Common myeloid progenitor, CD34-positive (primary cell): ENCODE data around the gene AFF1.

ENCODE experiments used
- CTCF ChIA-PET: fragments of 350-600 bp; sonication (Branson Sonifier 250); formaldehyde crosslinking; loops from one replicate; lab custom pipeline; 2021; ENCODE audit warnings: antibody characterized with exemption; lab: Charles Lee
- POLR2A ChIA-PET: fragments of 350-600 bp; sonication (Branson Sonifier 250); formaldehyde crosslinking; loops from one replicate; lab custom pipeline; 2021; ENCODE audit warnings: antibody characterized with exemption; lab: Charles Lee
- DNase-seq, 3 donors: peaks; one replicate each; pipeline versions ENCODE4 v3.0.0 to v3.0.0-alpha.2; 2013
- H3K27ac ChIP-seq, 2 experiments: 1 replicate in 1 of 2; 2 replicates in 1 of 2; pipeline ENCODE4 v1.7.0; 2013; ENCODE audit warnings: inconsistent platforms in 2 of 2, low read length in 2 of 2, mild to moderate bottlenecking in 2 of 2, low read depth in 1 of 2, moderate library complexity in 1 of 2; ENCODE audit not compliant: severe bottlenecking in 2 of 2, insufficient read depth in 1 of 2, poor library complexity in 1 of 2
- H3K27me3 ChIP-seq, 5 experiments: replicated peaks in 2 of 5; 1 replicate in 3 of 5; 2 replicates in 2 of 5; pipeline versions ENCODE4 v1.6.1 to v1.7.0; 2013; ENCODE audit warnings: low read length in 4 of 5, mild to moderate bottlenecking in 2 of 5, moderate library complexity in 2 of 5, inconsistent platforms in 1 of 5; ENCODE audit not compliant: insufficient read depth in 5 of 5, control insufficient read depth in 4 of 5
- H3K36me3 ChIP-seq, 4 experiments: 1 replicate in 2 of 4; 2 replicates in 2 of 4; pipeline versions ENCODE4 v1.6.1 to v1.7.0; 2013; ENCODE audit warnings: low read length in 3 of 4, control low read depth in 1 of 4, mild to moderate bottlenecking in 1 of 4; ENCODE audit not compliant: control insufficient read depth in 4 of 4, insufficient read depth in 4 of 4
- H3K4me1 ChIP-seq, 4 experiments: 1 replicate in 3 of 4; 2 replicates in 1 of 4; pipeline versions ENCODE4 v1.6.1 to v1.7.1; 2013; ENCODE audit warnings: low read length in 3 of 4, mild to moderate bottlenecking in 3 of 4, control low read depth in 1 of 4, inconsistent platforms in 1 of 4, moderate library complexity in 1 of 4; ENCODE audit not compliant: control insufficient read depth in 4 of 4, insufficient read depth in 4 of 4; ENCODE audit errors: control extremely low read depth in 1 of 4
- H3K4me3 ChIP-seq, 7 experiments: 1 replicate in 4 of 7; 2 replicates in 3 of 7; pipeline versions ENCODE4 v1.5.1 to v1.7.0; 2013; ENCODE audit warnings: mild to moderate bottlenecking in 7 of 7, low read length in 6 of 7, moderate library complexity in 6 of 7, inconsistent platforms in 2 of 7, low read depth in 2 of 7, control low read depth in 1 of 7; ENCODE audit not compliant: insufficient read depth in 4 of 7, control insufficient read depth in 1 of 7; ENCODE audit errors: extremely low read depth in 1 of 7
- H3K9me3 ChIP-seq, 5 experiments: 1 replicate in 4 of 5; 2 replicates in 1 of 5; pipeline versions ENCODE4 v1.6.1 to v1.7.1; 2013; ENCODE audit warnings: low read length in 4 of 5, mild to moderate bottlenecking in 2 of 5, inconsistent platforms in 1 of 5, low read depth in 1 of 5, moderate library complexity in 1 of 5; ENCODE audit not compliant: control insufficient read depth in 4 of 5, insufficient read depth in 2 of 5; ENCODE audit errors: control extremely low read depth in 1 of 5
- WGBS: methylation state at CpG from one replicate; pipeline ENCODE4 v1.1.5; 2013; ENCODE audit not compliant: insufficient coverage; 5-methylcytosine and 5-hydroxymethylcytosine counted together

Gene AFF1

GRCh38 chr4:87174672-87175071 is 239.9 kb downstream of the AFF1 start:
- Histone ChIP-seq H3K4me3 (no peak overlapping the region), H3K4me1 (no peaks in the 10 kb centered on the region), H3K27me3 (no peaks in the 10 kb centered on the region), H3K27ac (no peak overlapping the region), H3K36me3 (peaks cover 5 to 14% (median 8%) of the 10 kb centered on the region in 4 experiments), H3K9me3 (no peaks in the 10 kb centered on the region)
- POLR2A ChIA-PET: no interaction called here
- WGBS: no CpG with 5 or more reads among the region's 2 CpGs
- no peak for DNase-seq
- CTCF ChIA-PET: interaction anchor here (1.3 to 2.4 kb wide), 2 partner anchors 13 to 45 kb away, joined by 5 to 6 read pairs; no protein-coding TSS in a partner anchor

GRCh38 chr4:87179751-87180150 is 244.9 kb downstream of the AFF1 start:
- ChIA-PET CTCF (no interaction called here), POLR2A (no interaction called here)
- peaks cover 2 to 7% (median 5%) of the 10 kb centered on the region in 4 experiments for H3K36me3 ChIP-seq
- DNase-seq: no peak
- no peaks in the 10 kb centered on the region for H3K9me3 ChIP-seq
- H3K27me3 ChIP-seq: no peaks in the 10 kb centered on the region
- H3K4me1 ChIP-seq: no peaks in the 10 kb centered on the region
- 75% methylated on average over 1 of the region's 1 CpG for WGBS
- no peak overlapping the region for H3K4me3 ChIP-seq
- no peak overlapping the region for H3K27ac ChIP-seq

GRCh38 chr4:87180767-87181166 is 246.0 kb downstream of the AFF1 start:
- POLR2A ChIA-PET: no interaction called here
- no peak for DNase-seq
- Histone ChIP-seq H3K4me3 (no peak overlapping the region), H3K27ac (no peak overlapping the region), H3K36me3 (peaks cover 2 to 7% (median 5%) of the 10 kb centered on the region in 4 experiments), H3K9me3 (no peaks in the 10 kb centered on the region), H3K4me1 (no peaks in the 10 kb centered on the region), H3K27me3 (no peaks in the 10 kb centered on the region)
- WGBS: 100% methylated on average over 2 of the region's 2 CpGs
- CTCF ChIA-PET: interaction anchor here (0.7 to 1.5 kb wide), 2 partner anchors 30 to 39 kb away, joined by 3 to 4 read pairs; no protein-coding TSS in a partner anchor

GRCh38 chr4:87185146-87185870 is 250.5 kb downstream of the AFF1 start:
- no peak overlapping the region for H3K4me3 ChIP-seq
- CTCF ChIA-PET: interaction anchor here (1.2 to 1.6 kb wide), 2 partner anchors 23 to 50 kb away, joined by 3 to 4 read pairs; no protein-coding TSS in a partner anchor
- POLR2A ChIA-PET: no interaction called here
- H3K27ac ChIP-seq: no peak overlapping the region
- H3K36me3 ChIP-seq: peaks cover 0 to 4% (median 1%) of the 10 kb centered on the region in 4 experiments
- H3K27me3 ChIP-seq: no peaks in the 10 kb centered on the region
- no peaks in the 10 kb centered on the region for H3K4me1 ChIP-seq
- DNase-seq: no peak
- 98% methylated on average over 5 of the region's 5 CpGs for WGBS
- H3K9me3 ChIP-seq: no peaks in the 10 kb centered on the region

GRCh38 chr4:87188048-87188447 is 253.2 kb downstream of the AFF1 start:
- DNase-seq: no peak
- POLR2A ChIA-PET: interaction anchor here (0.8 to 0.9 kb wide), 2 partner anchors 14 to 1017 kb away, joined by 3 to 4 read pairs; no protein-coding TSS in a partner anchor
- CTCF ChIA-PET: interaction anchor here (1.3 to 2.0 kb wide), 2 partner anchors 13 to 23 kb away, joined by 3 to 5 read pairs; no protein-coding TSS in a partner anchor
- peaks cover 0 to 2% (median under 1%) of the 10 kb centered on the region in 4 experiments for H3K36me3 ChIP-seq
- no peaks in the 10 kb centered on the region for H3K27me3 ChIP-seq
- WGBS: no CpG with 5 or more reads among the region's 2 CpGs
- H3K27ac ChIP-seq: no peak overlapping the region
- H3K4me1 ChIP-seq: no peaks in the 10 kb centered on the region
- H3K4me3 ChIP-seq: no peak overlapping the region
- no peaks in the 10 kb centered on the region for H3K9me3 ChIP-seq

GRCh38 chr4:87188932-87189331 is 254.1 kb downstream of the AFF1 start:
- WGBS: 97% methylated on average over 7 of the region's 7 CpGs
- ChIA-PET CTCF (no interaction called here), POLR2A (no interaction called here)
- no peak for DNase-seq
- H3K4me1 ChIP-seq: no peaks in the 10 kb centered on the region
- peaks cover 0 to 2% (median 0%) of the 10 kb centered on the region in 4 experiments for H3K36me3 ChIP-seq
- H3K27me3 ChIP-seq: no peaks in the 10 kb centered on the region
- H3K27ac ChIP-seq: no peak overlapping the region
- no peaks in the 10 kb centered on the region for H3K9me3 ChIP-seq
- H3K4me3 ChIP-seq: no peak overlapping the region
